GM20000 (cell line): ENCODE data around the gene PAFAH1B2.

Source experiments
- DNase-seq: peaks from one replicate; pipeline ENCODE4 v3.0.0; 2012; ENCODE audit warnings: low spot score
- TF ChIP-seq, protein P1 (sequence below): IDR thresholded peaks from 2 replicates; pipeline ENCODE4 v1.5.1; 2012; ENCODE audit warnings: mild to moderate bottlenecking, control low read depth; ENCODE audit errors: extremely low read depth, missing control alignments

The PAFAH1B2 gene, protein sequence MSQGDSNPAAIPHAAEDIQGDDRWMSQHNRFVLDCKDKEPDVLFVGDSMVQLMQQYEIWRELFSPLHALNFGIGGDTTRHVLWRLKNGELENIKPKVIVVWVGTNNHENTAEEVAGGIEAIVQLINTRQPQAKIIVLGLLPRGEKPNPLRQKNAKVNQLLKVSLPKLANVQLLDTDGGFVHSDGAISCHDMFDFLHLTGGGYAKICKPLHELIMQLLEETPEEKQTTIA

DNA sequence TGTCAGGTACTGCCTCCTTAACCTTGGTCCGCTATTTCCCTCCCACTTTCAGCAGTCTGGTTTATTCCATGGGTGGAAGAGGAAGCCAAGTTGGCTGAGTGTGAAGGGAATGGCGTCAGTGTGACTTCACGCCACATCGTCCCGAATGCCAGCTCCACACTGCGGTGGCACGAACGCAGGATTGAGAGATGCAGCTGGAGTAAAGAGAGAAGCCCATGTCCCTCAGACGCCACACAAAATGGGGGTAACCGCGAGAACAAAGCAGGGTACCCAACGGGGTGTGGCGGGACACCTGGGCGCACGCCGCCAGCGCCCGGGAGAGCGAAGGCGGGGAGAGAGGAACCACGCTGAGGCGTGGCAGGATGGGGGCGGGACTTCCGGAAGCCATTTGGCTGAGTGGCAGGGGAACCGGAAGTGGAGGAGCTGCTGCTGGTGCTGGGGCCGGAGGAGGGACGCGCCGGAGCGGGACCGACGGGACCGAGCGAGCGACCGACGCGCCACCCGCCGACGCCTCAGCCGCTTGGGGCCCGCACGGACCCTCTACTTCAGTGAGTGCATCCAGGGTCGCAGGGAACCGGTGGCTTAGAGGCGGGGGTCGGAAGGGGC lies at the start of gene PAFAH1B2:
TSS of gene PAFAH1B2 (plus strand) at position 417 of the 606 bp plus-strand sequence. CDS start 8,161 bp downstream, outside the sequence.
- peak; percentile 99 for DNase-seq
- TF ChIP-seq, protein P1, sequence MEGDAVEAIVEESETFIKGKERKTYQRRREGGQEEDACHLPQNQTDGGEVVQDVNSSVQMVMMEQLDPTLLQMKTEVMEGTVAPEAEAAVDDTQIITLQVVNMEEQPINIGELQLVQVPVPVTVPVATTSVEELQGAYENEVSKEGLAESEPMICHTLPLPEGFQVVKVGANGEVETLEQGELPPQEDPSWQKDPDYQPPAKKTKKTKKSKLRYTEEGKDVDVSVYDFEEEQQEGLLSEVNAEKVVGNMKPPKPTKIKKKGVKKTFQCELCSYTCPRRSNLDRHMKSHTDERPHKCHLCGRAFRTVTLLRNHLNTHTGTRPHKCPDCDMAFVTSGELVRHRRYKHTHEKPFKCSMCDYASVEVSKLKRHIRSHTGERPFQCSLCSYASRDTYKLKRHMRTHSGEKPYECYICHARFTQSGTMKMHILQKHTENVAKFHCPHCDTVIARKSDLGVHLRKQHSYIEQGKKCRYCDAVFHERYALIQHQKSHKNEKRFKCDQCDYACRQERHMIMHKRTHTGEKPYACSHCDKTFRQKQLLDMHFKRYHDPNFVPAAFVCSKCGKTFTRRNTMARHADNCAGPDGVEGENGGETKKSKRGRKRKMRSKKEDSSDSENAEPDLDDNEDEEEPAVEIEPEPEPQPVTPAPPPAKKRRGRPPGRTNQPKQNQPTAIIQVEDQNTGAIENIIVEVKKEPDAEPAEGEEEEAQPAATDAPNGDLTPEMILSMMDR, result no peak

DNA sequence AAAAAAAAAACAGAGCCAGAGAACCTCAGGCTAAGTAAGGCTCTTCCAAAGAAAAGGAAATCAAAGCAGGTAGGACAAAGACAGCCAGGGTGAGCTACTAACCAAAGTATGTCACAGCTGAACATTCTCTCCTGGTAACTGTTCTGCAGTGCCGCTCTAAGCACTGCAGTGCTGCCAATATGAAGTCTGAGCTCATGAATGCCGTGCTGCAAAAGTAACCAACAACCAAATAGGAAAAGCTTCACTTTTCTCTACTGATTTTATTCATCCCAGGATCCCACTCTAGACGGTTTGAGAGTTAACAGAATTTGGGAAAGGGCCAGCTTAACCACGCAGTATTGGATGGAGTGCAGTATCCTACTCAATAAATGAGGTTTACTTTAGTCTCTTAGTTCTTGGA lies 49.3 kb upstream of the PAFAH1B2 start:
- no peak for DNase-seq

GRCh38 chr11:117095284-117096161 lies 48.6 kb upstream of the PAFAH1B2 start:
- DNase-seq, result no peak
- TF ChIP-seq, protein P1, result no peak

More for the DNA sequence above, 49.3 kb upstream of the PAFAH1B2 start:
- TF ChIP-seq, protein P1, result no peak

DNA sequence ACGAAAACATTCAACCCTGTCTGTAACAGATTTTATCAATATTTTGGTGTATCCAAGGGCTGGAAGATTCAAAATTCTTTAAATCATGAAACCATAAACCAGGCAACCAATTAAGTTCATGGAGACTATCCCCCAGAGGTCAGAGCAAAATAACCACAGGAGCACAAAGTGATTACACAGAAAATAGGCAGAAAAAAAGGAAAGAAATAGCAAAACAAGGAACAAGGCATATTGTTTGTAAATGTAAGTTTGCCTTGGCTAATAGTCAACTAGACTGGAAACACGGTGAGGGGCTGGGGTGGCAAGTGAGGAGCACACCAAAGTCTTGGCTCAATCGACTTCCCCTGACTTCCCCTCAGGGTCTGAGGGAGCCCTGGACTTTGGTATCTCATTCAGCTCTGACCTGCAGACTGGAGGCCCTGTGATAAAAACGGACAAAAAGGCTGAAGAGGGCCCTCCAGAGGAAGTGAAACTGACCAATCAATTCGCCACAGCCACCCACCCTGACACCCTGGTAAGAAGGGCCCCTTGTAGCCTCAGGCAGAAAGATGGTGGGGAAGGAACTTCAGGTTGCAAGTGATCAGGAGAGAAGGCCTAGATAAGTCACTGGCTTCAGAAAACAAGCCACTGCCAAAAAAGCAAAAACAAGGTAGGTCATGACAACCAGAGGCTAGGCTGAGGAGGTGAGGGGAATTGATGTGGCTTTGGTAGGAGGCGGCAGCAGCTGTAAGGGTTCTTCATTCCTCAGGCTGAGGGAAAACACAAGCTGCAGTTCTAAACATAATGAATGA lies 47.7 kb upstream of the PAFAH1B2 start:
- peak; percentile 84 for DNase-seq

GRCh38 chr11:117097014-117097388 lies 47.1 kb upstream of the PAFAH1B2 start:
- DNase-seq, result no peak
- TF ChIP-seq, protein P1, result no peak

More for the DNA sequence above, 47.7 kb upstream of the PAFAH1B2 start:
- TF ChIP-seq, protein P1, result no peak

- TF ChIP-seq, protein P1, result no peak
- peak; percentile 54 for DNase-seq
These were observed 46.5 kb upstream of the PAFAH1B2 start for GRCh38 chr11:117097389-117098268.
